ENCODE data around the gene POSTN.

The POSTN gene

GRCh38 chr13:37598597-37598996 is at the start of gene POSTN:
Gene POSTN (minus strand): TSS chr13:37598768. CDS start chr13:37598726, 42 bp downstream.
- peak; percentile 70 for DNase-seq

- no peak for DNase-seq
Measured at GRCh38 chr13:37647031-37647650, 48.6 kb upstream of the POSTN start.

GRCh38 chr13:37646531-37646930 is 48.0 kb upstream of the POSTN start:
- DNase-seq, result no peak

- no peak for DNase-seq
Measured at GRCh38 chr13:37645181-37645740, 46.7 kb upstream of the POSTN start.

GRCh38 chr13:37641391-37641790 is 42.8 kb upstream of the POSTN start:
- no peak for DNase-seq

- DNase-seq, result no peak
Measured at GRCh38 chr13:37640499-37640898, 41.9 kb upstream of the POSTN start.

- no peak for DNase-seq
Measured at GRCh38 chr13:37636701-37637100, 38.1 kb upstream of the POSTN start.

GRCh38 chr13:37632294-37632693 is 33.7 kb upstream of the POSTN start:
- DNase-seq, result no peak

GRCh38 chr13:37627428-37627827 is 28.9 kb upstream of the POSTN start:
- DNase-seq, result no peak

- no peak for DNase-seq
Measured at GRCh38 chr13:37621811-37622361, 23.3 kb upstream of the POSTN start.

GRCh38 chr13:37618554-37618953 is 20.0 kb upstream of the POSTN start:
- no peak for DNase-seq

- DNase-seq, result no peak
Measured at GRCh38 chr13:37617173-37617572, 18.6 kb upstream of the POSTN start.

GRCh38 chr13:37616131-37616530 is 17.6 kb upstream of the POSTN start:
- DNase-seq, result no peak

GRCh38 chr13:37615276-37615675 is 16.7 kb upstream of the POSTN start:
- DNase-seq, result no peak

GRCh38 chr13:37613638-37614037 is 15.1 kb upstream of the POSTN start:
- no peak for DNase-seq

- no peak for DNase-seq
Measured at GRCh38 chr13:37613236-37613635, 14.7 kb upstream of the POSTN start.

- DNase-seq, result no peak
Measured at GRCh38 chr13:37608750-37609339, 10.3 kb upstream of the POSTN start.

GRCh38 chr13:37602733-37603381 is 4.3 kb upstream of the POSTN start:
- DNase-seq, result peak; percentile 37

- DNase-seq, result no peak
Measured at GRCh38 chr13:37601648-37602440, 3.3 kb upstream of the POSTN start.

- DNase-seq, result no peak
Measured at GRCh38 chr13:37599519-37599918, 951 bp upstream of the POSTN start.

GRCh38 chr13:37597477-37598025 is 1.0 kb downstream of the POSTN start:
- peak; percentile 76 for DNase-seq

- DNase-seq, result no peak
Measured at GRCh38 chr13:37596805-37597204, 1.8 kb downstream of the POSTN start.

- no peak for DNase-seq
Measured at GRCh38 chr13:37595162-37595561, 3.4 kb downstream of the POSTN start.
